ENCODE measurements around the gene MSMB. TPM values are rescaled to one million over a fixed set of nuclear protein-coding genes. Genes with fewer than 3 reads are reported as not detected.

MSMB gene
- total RNA-seq, 1 donor from 2014 or later = not detected

- no peak for DNase-seq
Measured at GRCh38 chr10:46033602-46034011, 12.5 kb downstream of the MSMB start.

DNA sequence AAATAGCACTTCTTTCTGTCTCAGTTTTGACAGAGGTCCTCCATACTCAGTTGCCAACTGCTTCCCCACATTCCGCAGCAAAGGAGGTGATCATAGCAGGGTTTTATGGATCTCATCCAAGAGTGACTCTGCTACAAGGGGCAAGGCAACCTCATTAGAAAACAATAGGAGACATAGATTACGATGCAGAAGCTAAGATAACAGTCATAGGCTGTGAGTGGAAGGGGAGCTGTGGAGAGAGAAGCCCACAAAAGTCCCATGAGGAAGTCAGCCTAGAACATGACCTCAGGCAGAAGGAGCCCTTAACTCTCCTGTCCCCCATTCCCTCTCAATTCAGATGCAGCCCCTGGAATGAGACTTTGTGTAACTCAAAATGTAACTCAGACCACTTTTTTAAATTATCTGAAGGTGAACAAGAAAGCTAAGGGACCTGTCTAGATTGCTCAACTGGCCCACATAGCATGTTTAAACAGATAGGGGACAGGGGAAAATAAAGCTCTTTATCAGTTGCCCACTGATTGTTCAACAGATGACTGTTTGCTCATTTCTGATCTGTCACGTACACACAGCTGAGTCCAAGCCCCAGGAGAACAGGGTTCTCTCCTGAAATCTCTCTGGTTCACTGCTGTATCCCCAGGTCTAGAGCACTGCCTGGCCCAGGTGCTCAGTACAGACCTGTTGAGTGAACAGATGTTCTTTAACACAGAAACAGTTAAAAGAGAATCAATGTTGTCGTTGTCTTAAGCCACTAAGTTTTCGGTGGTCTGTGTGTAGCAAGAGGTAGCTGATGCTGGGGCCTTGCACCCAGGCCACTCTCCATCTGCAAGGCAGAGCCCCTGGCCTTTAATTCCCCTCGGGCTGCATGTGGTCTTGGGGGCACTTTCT, 14.2 kb downstream of the MSMB start:
- no peak for DNase-seq

DNA sequence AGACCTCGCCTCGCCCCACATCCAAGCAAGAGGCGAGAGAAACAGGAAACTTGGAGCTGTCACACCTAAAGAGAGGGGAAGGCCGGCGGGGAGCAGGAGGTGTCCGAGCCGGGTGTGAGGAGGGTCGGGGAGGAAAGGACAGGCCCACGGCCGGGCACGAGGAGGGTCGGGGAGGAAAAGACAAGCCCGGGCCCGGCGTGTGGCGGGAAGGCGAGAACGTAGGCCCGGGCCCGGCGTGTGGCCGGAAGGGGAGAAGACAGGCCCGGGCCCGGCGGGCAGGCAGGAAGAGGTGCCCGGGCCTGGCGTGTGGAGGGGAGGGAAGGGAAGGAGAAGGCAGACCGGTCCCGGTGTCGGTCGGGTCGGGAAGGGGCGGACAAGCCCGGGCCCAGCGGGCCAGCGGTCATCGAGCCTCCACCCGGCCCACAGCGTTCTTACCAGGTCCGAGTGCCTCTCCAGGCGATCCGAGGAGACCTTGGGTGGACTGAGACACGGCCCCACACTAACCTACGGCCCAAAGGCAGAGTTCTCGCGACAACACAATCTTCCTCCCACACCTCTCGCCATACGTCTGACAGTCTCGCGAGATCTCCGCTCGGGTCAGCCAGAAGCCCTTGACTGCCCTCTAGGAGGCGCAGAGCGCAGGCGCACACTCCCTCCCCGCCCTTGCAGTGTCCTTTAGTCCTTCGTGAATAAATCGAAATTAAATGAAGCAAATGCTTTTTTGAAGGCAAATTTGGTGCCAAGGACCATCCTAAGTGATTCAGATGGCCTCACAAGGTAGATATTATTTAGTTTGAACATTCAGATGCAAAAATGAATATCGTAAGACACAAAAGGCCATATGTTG, 15.8 kb downstream of the MSMB start, which contains the start of gene NCOA4:
Gene NCOA4, minus strand, starts transcription at position 533 of the 847 bp plus-strand sequence. CDS start 13,943 bp downstream, outside the sequence.
- peak; percentile 99 for DNase-seq

DNA sequence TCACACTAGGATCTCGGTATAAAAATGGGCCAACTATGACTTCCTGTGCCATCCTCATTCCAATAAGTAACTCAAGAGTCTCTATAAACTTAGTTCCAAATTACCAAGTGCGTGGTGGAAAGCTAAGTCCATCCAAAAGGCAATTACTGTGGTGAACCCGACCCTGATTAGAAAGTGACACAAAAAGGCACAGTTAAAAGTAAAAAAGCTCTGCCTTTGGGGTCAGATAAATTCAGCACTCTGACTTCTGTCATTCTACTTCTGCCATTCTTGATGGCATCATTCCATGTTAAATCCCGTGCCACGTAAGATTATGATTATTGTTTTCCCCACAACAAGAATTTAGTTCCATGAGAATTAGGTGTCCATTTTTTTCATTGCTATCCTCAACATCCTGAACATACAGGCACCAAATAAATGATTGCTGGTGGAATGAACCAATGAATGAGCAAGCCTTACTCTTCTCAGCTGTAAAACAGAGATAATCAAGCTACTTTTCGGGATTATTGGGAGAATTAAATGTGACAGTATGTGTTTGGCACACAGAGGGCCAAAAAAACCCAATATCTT, 16.5 kb downstream of the MSMB start:
- DNase-seq = no peak

GRCh38 chr10:46028584-46029460, 17.2 kb downstream of the MSMB start:
- DNase-seq = peak; percentile 38

DNA sequence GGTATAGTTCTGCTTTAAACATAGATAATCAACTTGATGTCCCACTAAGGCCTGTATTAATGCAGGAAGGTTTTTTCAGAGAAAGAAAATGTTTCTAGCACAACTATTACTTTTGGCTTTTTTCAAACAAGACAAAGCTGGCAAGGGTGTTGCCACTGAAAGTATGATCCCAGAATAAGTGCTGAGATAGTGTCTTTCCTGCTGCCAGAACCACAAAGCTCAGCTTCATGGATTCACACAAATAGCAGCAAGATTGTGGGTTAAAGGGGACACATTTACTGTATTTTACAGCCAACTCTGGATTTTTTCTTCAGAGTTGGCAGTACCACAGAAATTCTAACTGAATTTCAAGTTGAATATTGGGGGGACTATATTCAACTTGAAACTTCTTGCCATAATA, 20.0 kb downstream of the MSMB start:
- DNase-seq = no peak

- no peak for DNase-seq
Measured at GRCh38 chr10:46025406-46025805, 20.7 kb downstream of the MSMB start.

DNA sequence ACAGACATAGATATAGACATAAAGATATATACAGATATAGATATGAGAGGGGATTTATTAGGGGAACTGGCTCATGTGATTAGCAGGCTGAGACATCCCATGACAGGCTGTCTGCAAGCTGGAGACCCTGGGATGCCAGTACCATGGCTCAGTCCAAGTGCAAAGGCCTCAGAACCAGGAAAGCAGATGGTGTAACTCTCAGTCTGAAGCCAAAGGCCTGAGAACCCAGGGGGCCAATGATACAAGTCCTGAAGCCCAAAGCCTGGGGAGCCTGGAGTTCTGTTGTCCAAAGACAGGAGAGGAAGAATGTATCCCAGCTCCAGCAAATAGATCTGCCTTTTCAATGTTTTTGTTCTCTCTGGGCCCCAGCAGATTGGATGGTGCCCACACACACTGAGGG, 21.1 kb downstream of the MSMB start:
- no peak for DNase-seq

DNA sequence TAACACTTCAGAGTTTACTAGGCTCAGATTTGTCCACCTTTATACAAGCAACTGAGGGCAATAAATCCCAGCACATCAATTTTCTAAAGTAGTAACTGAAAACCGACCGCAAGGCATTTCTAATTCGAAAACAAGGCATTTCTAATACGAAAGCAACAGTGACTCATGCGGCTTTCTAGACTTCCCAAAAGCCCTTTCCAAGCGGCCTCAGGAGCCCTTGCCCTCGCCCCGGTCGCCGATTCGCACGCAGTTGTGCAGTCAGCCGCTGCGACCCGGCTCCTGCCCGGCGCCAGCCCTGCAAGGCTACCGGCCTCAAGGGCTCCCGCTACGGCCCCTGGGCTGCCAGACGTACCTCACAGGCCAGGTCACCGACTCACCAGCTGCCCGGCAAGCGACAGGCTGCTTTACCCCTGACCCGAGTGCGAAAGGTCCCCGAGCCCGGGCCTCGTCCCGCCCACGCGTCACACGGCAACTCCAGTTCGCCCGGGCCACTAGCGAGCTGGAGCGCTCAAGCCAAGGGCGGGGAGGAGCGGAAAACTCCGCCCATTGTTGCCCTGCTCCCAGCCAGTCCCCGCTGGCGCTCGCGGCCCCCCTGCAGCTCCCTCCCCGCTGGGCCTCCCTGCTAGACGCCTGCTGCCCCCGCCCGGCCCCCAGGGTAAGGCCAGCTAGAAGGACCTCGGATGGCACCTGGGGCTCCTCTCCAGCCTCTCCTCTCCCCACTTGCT, 22.9 kb downstream of the MSMB start:
- peak; percentile 89 for DNase-seq

- DNase-seq = no peak
Measured at GRCh38 chr10:46020344-46020657, 25.8 kb downstream of the MSMB start.

- no peak for DNase-seq
Measured at GRCh38 chr10:46019569-46020343, 26.3 kb downstream of the MSMB start.

GRCh38 chr10:46019177-46019528, 26.9 kb downstream of the MSMB start:
- no peak for DNase-seq

DNA sequence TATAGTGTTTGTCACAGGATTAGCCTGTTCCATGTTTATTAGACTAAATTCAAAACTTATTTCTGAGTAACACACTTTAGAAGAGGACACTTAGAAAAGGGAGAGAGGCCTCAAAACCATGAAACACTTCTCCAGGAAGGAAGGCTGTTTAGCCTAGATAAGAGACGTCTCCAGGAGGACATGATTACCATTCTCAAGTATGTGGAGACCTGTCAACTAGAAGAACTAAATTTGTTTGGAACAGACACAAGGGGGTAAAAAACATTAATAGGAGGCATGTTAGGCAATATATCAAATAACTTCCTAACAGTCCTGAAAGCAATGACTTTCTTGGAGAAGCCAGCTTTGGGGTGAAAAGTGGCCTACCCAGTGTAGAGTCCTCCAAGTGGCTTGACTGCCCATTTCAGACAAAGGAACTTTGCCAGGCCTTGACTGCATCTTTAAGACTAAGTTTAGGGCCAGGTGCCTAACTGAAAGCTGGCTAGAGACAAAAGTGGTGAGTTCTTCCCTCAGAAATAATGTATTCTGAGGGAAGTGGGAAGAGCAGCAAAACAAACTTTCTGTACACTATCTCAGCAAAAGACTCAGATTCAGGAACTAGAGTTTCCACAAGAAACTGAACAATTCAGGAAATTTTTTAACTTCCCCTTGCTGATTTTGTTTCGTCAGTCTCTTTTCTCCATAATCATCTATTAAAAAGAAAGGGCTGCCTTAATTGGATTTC, 27.5 kb downstream of the MSMB start:
- DNase-seq = no peak

- no peak for DNase-seq
Measured at GRCh38 chr10:46017733-46018132, 28.3 kb downstream of the MSMB start.

DNA sequence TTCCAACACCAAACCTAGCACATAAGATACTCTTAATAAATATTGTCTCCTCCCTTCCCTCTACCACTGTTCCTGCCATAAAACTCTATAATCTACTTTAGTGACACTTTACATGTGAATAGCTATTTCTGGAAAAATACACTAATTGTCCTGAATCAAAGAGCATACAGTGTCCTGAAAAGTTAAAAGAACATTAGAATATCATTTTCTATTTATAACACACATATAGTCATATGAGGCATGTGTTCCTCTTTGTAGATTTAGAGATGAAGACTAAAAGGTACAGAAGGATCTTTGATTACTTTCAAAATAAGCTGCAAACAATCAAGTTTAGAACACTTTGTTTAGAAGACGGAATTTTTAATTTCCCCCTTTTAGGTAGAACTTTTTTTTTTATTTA, 29.3 kb downstream of the MSMB start:
- no peak for DNase-seq

- no peak for DNase-seq
Measured at GRCh38 chr10:46016190-46016589, 29.9 kb downstream of the MSMB start.

DNA sequence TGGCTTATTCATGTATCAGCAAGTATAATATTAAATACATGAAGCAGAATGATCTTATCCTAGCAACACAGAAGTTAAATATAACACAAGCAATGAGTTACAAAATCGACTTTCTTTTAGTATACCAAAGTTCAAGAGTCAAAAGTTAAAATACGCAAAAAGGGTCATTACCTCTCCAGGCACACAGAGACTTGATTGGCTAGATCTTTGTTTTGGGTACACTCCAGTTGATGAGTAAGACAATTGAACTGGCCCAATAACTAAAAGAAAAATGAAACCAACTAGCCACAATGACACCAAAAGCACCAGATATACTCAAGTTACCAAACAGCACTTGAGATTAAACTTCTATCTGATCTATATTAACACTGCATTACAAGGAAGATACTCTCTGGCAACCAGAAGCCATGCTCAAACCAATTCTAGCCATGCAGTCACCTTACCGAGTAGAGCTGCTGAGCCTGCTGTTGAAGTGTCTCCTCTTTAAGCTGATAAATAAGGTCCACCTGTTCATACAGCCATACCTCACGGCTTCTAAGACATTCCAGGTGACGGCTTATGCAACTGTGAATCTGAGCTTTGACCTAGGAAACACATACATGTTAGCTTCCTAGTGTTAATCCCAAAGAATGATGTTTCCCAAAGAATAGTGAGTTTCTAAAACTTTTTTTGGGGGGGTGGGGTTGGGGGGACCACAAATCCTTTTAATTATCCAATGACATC, 31.2 kb downstream of the MSMB start:
- no peak for DNase-seq

DNA sequence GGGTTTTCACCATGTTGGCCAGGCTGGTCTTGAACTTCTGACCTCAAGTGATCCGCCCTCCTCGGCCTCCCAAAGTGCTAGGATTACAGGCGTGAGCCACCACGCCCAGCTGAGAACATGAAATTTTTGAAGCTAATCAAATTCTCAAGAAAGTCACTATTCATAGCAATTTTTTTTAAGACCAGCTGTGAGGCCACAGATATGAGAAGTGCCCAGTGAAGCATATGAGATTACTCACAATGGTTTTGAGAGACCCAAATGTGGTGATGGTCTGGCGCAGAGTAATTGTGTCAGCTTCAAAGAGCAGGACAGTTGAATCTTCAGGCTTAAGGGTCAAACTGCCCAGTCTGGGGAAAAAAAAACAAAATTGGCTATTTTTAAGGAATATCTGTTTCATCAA, 31.9 kb downstream of the MSMB start:
- no peak for DNase-seq

GRCh38 chr10:46012746-46013145, 33.3 kb downstream of the MSMB start:
- no peak for DNase-seq
